GM23248 (cell line): ENCODE measurements around the gene TFR2. TPM values are rescaled to one million over a fixed set of nuclear protein-coding genes. Genes with fewer than 3 reads are reported as not detected.

ENCODE experiments used
- DNase-seq: peaks from one replicate; pipeline ENCODE4 v3.0.0-alpha.2; 2015
- H2AFZ ChIP-seq: fragments of 200-600 bp; sonication (generic); 2 replicates; pipeline ENCODE4 v1.6.1; 2016; ENCODE audit warnings: antibody characterized with exemption
- H3F3A ChIP-seq: fragments of 200-600 bp; sonication (generic); 2 replicates; pipeline ENCODE4 v1.6.1; 2016; ENCODE audit warnings: mild to moderate bottlenecking, antibody characterized with exemption, mixed run types; ENCODE audit not compliant: insufficient read depth
- H3K27ac ChIP-seq: fragments of 200-600 bp; sonication (generic); 2 replicates; pipeline ENCODE4 v1.5.1; 2016; ENCODE audit warnings: mild to moderate bottlenecking
- H3K27me3 ChIP-seq: fragments of 200-600 bp; sonication (generic); replicated peaks from 2 replicates; pipeline ENCODE4 v1.6.1; 2016; ENCODE audit warnings: mild to moderate bottlenecking; ENCODE audit not compliant: insufficient read depth
- H3K36me3 ChIP-seq: fragments of 200-600 bp; sonication (generic); 2 replicates; pipeline ENCODE4 v1.6.1; 2016; ENCODE audit warnings: low read depth, mild to moderate bottlenecking
- H3K4me1 ChIP-seq: fragments of 200-600 bp; sonication (generic); 2 replicates; pipeline ENCODE4 v1.6.1; 2016; ENCODE audit warnings: mild to moderate bottlenecking; ENCODE audit not compliant: insufficient read depth
- H3K4me2 ChIP-seq: fragments of 200-600 bp; sonication (generic); one replicate; pipeline ENCODE4 v1.6.1; 2016; ENCODE audit warnings: mild to moderate bottlenecking; ENCODE audit not compliant: unreplicated experiment
- H3K4me3 ChIP-seq: fragments of 200-600 bp; sonication (generic); 2 replicates; pipeline ENCODE4 v1.5.1; 2016; ENCODE audit warnings: mild to moderate bottlenecking
- H3K79me2 ChIP-seq: fragments of 200-600 bp; sonication (generic); 2 replicates; pipeline ENCODE4 v1.6.1; 2016; ENCODE audit warnings: mild to moderate bottlenecking; ENCODE audit not compliant: insufficient read depth
- H3K9ac ChIP-seq: fragments of 200-600 bp; sonication (generic); 2 replicates; pipeline ENCODE4 v1.6.1; 2016; ENCODE audit warnings: mild to moderate bottlenecking
- H3K9me2 ChIP-seq: fragments of 200-600 bp; sonication (generic); 2 replicates; pipeline ENCODE4 v1.6.1; 2016; ENCODE audit warnings: mixed run types, mild to moderate bottlenecking, moderate library complexity; ENCODE audit not compliant: insufficient read depth
- H3K9me3 ChIP-seq: fragments of 200-600 bp; sonication (generic); one replicate; pipeline ENCODE4 v1.6.1; 2017; ENCODE audit warnings: low read depth
- H4K20me1 ChIP-seq: fragments of 200-600 bp; sonication (generic); 2 replicates; pipeline ENCODE4 v1.6.0; 2016; ENCODE audit not compliant: insufficient read depth
- EZH2 ChIP-seq: fragments of 200-600 bp; sonication (generic); IDR thresholded peaks from 2 replicates; pipeline ENCODE4 v1.6.1; 2018; ENCODE audit warnings: antibody characterized with exemption, mild to moderate bottlenecking; ENCODE audit not compliant: insufficient read depth, poor library complexity, severe bottlenecking
- EZH2phosphoT487 ChIP-seq: fragments of 200-600 bp; sonication (generic); IDR thresholded peaks from 2 replicates; pipeline ENCODE4 v1.6.1; 2018; ENCODE audit warnings: antibody characterized with exemption, moderate library complexity, mild to moderate bottlenecking, low read depth; ENCODE audit not compliant: insufficient read depth
- WGBS, 2 experiments: methylation state at CpG; one replicate each; pipeline ENCODE4 v1.1.6; 2015 to 2017; ENCODE audit warnings: low lambda C conversion rate in 2 of 2, low coverage in 1 of 2; ENCODE audit errors: missing lambda C conversion rate in 2 of 2; 5-methylcytosine and 5-hydroxymethylcytosine counted together
- in situ Hi-C: fragments of 300-500 bp; cut with MboI; formaldehyde crosslinking; loops from 2 replicates; pipeline ENCODE4 v1.15.0; 2020
- polyA plus RNA-seq: library from polyadenylated mRNA; unstranded; fragments of >200 nt; fragmentation: Nextera tagmentation; extraction: Ambion mirVana; gene quantifications from 2 replicates; pipeline ENCODE4 v1.2.1, GENCODE V29; 2016
- total RNA-seq: library from RNA; depleted of rRNA; stranded (reverse); fragments of >200 nt; shearing (Covaris generic); gene quantifications from 2 replicates; pipeline ENCODE4 v1.2.3, GENCODE V29; 2014

The TFR2 gene
- total and polyA plus RNA-seq, 2 experiments from 2014 or later, result 0.11 to 0.79 TPM

DNA sequence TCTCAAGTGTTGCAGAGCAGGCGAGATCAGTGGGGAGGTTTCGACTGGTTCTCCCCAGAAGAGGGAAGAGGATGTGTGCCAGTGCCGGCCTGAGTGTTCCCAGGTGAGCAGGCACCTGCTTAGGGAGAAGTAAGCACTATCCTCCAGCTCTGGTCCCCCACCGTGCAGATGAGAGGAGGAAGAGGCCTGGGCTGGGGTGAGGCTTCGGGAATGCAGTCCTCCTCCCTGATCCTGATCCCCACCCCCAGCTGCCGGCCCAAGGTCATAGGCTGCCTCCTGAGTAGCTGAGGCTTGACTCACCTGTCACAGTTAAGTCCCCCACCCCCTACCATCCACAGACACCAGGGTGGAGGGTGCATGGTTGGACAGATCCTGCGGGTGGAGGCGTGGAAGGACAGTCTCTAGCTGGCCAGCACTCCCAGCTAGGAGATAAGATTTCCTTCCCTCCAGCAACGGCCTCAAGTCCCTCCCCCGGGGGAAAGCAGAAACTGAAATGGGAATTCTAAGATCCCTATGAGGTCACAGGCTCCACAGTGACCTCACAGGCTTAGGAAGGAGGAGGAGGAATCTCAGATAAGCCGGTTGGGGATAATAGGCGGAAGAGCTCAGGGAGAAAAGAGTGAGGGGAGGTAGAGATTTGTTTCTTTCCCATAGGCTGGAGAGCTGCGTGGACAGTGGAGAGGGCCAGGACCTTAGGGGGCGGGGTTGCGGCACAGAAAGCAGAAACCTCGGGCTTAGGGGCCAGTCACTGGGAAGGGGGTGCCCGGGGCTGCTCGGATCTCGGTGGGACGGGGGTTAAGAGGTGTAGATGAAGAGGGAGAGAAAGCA is 56.5 kb downstream of the TFR2 start:
- Histone ChIP-seq H3K27ac (peak overlapping the region; percentile 62), H3K79me2 (peaks cover 20% of the 10 kb centered on the region), H3K9me3 (no peaks in the 10 kb centered on the region), H3K4me1 (0 out of 2 replicates have a peak, but pooled peaks cover 5% of the 10 kb centered on the region), H3F3A (no peaks in the 10 kb centered on the region), H3K4me3 (peak overlapping the region; percentile 93), H3K4me2 (peak overlapping the region; percentile 91), H4K20me1 (no peaks in the 10 kb centered on the region; the same call in 1 of the 2 replicates), H3K36me3 (0 out of 2 replicates have a peak, but pooled peaks cover 3% of the 10 kb centered on the region), H3K9ac (peak overlapping the region; percentile 90), H2AFZ (peak overlapping the region; percentile 55), H3K27me3 (no peaks in the 10 kb centered on the region), H3K9me2 (no peaks in the 10 kb centered on the region)
- 10 to 11% methylated on average over 20 of the region's 20 CpGs for whole genome bisulfite sequencing, 2 experiments
- TF ChIP-seq EZH2, result no peak
- no peak for TF ChIP-seq EZH2phosphoT487
- in situ Hi-C loops, result no loop called here
- peak; percentile 75 for DNase-seq

DNA sequence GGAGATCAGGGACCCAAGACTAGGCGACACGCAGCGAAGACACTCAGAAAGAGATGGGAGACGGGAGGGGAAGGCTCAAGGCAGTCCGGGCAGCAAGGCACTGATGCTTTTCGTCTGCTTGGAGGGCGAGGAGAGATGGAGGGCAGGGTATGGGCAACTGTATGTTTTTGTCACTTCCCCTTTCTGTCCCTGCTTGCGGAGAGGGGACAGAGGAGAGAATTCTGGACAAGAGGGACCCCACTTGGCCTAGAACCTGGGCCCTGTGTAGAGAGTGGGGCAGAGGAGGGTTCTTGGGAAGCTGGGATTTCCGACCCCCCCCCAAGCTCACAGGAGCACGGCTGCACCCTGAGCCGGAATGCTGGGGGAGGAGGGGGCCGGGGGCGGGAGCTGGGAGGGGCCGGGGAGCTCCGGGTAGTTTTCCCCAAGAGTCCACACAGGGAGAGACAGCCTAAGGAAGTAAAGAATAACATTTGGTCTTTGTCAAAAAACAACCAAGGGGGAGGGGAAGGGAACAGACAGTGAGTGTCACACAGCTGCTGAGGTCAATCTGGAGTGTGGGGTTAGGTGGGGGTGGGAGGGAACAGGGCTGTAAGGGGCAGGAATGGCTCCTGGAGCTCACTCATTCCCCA is 57.2 kb downstream of the TFR2 start:
- in situ Hi-C loops, result no loop called here
- TF ChIP-seq EZH2 (no peak), EZH2phosphoT487 (no peak)

DNA sequence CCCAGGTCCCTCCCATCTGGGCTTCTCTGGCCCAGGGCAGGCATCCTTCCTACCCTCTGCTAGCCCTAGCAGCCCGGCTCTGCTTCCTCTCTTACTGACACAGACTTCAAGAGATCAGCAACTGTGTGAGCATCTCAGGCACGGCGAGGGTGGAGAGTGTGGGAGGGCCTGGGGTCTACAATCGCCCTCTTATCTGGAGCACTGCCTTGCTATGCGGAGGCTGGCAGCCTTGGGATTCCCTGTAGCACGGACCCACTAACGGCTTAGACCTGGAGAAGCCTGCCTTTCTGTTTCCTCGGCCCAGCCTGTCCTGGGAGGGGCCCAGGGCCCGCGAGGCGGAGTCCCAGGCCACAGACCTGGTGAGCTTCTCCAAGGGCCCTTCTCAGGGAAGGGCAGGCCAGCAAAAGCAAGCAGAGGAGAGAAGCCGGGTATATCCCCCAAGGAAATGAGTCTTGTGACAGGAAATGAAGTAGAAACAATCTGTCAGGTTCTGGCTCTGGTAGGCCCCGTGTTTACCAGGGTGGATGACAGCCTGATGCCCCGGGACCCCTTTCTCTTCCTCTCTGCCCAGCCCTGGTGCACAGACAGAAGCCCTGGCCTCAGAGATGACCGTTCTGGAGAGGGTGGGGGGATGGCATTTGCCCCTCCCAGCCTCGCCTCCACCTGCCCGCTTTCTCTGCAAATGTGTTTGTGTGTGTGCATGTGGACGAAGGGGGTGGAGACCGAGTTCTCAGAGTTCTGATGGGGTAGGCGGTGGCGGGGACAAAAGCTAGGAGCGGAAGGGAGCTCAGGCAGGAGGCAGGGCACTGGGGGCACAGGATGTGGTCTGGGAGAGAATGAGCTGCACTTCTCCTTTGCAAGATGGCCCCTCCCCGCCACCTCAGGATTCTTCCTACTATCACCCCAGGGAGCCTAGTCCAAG is 58.0 kb downstream of the TFR2 start:
- H3K27ac ChIP-seq, result no peak overlapping the region
- H3K36me3 ChIP-seq, result 0 out of 2 replicates have a peak, but pooled peaks cover 3% of the 10 kb centered on the region
- no peaks in the 10 kb centered on the region for H3K9me2 ChIP-seq
- no peak for DNase-seq
- in situ Hi-C loops, result no loop called here
- H3K4me2 ChIP-seq, result no peak overlapping the region
- peaks cover 20% of the 10 kb centered on the region for H3K79me2 ChIP-seq
- no peaks in the 10 kb centered on the region for H3K27me3 ChIP-seq
- H3K9ac ChIP-seq, result no peak overlapping the region
- H3K4me1 ChIP-seq, result 0 out of 2 replicates have a peak, but pooled peaks cover 5% of the 10 kb centered on the region
- WGBS, 2 experiments, result 83 to 84% methylated on average over 23 of the region's 23 CpGs
- H3K9me3 ChIP-seq, result no peaks in the 10 kb centered on the region
- TF ChIP-seq EZH2phosphoT487 (no peak), EZH2 (no peak)
- no peaks in the 10 kb centered on the region for H3F3A ChIP-seq
- H2AFZ ChIP-seq, result no peak overlapping the region
- no peaks in the 10 kb centered on the region; the same call in 1 of the 2 replicates for H4K20me1 ChIP-seq
- H3K4me3 ChIP-seq, result no peak overlapping the region

More for the DNA sequence above, 57.2 kb downstream of the TFR2 start:
- 0 out of 2 replicates have a peak, but pooled peaks cover 5% of the 10 kb centered on the region for H3K4me1 ChIP-seq
- H3K27me3 ChIP-seq, result no peaks in the 10 kb centered on the region
- no peak overlapping the region for H3K27ac ChIP-seq
- peaks cover 20% of the 10 kb centered on the region for H3K79me2 ChIP-seq
- no peak for DNase-seq
- 0 out of 2 replicates have a peak, but pooled peaks cover 3% of the 10 kb centered on the region for H3K36me3 ChIP-seq
- H3K9ac ChIP-seq, result peak overlapping the region; percentile 90; the same call in 1 of the 2 replicates
- H3K4me2 ChIP-seq, result peak overlapping the region; percentile 91
- peak overlapping the region; percentile 93; the same call in 1 of the 2 replicates for H3K4me3 ChIP-seq
- no peaks in the 10 kb centered on the region for H3K9me3 ChIP-seq
- no peaks in the 10 kb centered on the region for H3F3A ChIP-seq
- H3K9me2 ChIP-seq, result no peaks in the 10 kb centered on the region
- 66 to 91% methylated on average over 8 to 15 of the region's 15 CpGs for WGBS, 2 experiments
- H2AFZ ChIP-seq, result no peak overlapping the region
- no peaks in the 10 kb centered on the region; the same call in 1 of the 2 replicates for H4K20me1 ChIP-seq
